ENCODE measurements around the gene LTBR.
A peak's percentile ranks its signal among the peaks of the same experiment; 100 is the strongest.

Gene LTBR

DNA sequence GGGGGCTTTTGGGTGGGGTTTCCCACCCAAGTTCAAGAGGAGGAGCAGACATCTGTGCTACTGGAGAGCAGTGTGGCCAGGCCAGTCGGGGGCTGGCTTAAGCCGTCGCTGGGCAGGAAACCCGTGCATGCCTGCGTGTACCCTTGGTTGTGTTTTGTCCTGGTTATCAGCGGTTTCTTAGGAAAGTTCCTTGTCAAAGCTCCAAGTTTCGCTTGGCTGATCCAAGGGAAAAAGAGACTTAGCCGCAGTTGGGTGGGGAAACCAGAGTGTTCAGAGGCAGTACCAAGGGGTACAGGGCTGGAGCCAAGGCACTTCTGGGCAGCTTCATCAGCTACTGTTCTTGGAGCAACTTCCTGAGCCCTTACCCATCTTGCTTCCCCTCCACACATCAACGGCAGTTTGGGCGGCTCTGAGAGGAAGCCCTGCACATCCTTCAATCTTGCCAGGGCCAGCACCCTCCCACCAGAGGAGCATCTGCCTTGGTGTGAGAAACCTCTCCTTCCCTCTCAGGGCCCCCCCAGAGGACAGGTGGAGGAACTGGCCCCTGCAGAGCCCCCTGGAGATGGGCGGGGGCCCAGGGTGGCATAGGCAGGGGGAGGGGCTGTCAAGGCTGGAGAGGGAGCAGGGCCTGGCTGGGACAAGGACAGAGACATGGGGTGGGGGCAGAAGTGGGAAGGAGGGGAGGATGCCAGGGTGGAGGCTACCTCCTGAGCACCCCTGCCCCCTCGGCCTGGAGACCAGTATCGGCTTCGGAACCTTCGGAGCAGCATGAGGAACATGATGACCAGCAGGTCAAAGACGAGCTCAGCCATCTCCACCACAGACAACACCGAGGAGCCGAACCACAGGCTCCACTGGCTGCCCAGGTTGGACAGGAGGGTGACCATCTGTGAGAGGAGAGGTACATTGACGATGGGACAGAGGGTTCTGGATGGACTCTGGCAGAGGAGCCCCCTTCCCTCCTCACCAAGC, 36.3 kb upstream of the LTBR start:
- no peak for DNase-seq

GRCh38 chr12:6351622-6352021, 32.3 kb upstream of the LTBR start:
- DNase-seq = no peak

DNA sequence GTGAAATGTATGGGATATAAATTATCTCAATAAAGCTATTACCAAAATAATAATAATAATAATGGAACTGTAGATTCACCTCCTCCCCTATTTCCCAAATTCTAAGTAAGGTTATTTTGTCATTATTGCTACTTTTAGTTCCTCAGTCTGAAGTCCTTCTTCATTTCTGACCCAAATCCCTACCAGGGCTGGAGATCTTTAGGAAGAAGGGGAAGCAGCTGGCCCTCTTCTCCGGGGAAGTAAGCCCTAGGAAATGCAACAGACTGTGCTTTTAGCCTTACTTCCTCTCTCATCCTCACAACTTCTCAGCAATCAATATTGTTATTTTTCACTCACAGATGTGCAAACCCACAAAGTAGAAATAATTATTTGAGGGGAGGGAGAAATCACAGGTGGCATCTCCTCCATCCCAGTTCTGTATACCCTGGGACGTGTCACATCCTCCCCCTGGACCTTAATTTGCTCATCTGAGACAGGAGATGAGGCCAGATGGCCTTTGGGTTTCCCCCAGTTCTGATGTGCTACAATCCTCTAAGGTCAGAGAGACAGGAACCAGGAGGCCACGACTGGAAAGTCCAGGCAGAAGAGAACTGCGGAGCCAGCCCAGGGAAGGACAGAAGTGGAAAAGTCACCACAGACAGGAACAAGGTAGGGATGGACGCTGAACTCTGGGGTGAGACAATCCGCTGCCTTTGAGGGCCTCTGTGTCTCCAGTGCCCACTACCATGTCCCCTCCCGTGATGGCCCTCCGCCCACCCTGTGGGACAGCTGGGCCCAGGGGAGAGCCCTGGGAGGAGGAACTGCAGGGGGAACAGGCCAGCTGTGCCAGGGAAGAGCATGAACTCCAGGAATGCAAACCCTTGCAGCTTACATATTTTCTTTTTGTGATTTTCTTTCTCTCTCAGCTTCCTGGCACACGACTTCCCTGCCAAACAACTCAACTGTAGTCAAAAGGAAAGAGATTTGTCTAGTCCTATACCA, 31.5 kb upstream of the LTBR start:
- no peak for DNase-seq

- no peak for DNase-seq
Observed at GRCh38 chr12:6354495-6355393, 29.2 kb upstream of the LTBR start.

GRCh38 chr12:6355491-6356373, 28.2 kb upstream of the LTBR start:
- no peak for DNase-seq

- DNase-seq = no peak
Observed at GRCh38 chr12:6356374-6356820, 27.6 kb upstream of the LTBR start.

- no peak for DNase-seq
Observed at GRCh38 chr12:6358881-6359280, 25.1 kb upstream of the LTBR start.

GRCh38 chr12:6360080-6360571, 23.8 kb upstream of the LTBR start:
- no peak for DNase-seq

- DNase-seq = no peak
Observed at GRCh38 chr12:6360578-6361490, 23.1 kb upstream of the LTBR start.

DNA sequence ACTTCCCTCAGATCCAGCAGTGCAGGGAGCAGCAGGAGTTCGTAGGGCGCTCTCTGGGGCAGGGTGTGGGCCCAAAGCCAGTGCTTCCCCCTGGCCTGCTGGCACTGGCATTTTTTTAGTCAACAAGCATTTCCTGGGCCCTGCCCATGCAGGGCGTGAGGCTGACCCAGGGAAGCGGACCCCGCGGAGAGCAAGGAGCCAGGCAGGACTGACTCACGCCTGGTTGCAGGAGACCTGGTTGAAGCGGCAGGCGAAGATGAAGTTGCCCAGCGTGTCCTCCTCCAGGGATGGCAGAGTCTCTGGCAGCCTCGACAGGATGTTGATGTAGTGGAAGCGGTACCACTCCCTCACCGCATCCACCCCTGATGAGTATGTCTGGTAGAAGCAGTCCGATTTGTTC, 22.1 kb upstream of the LTBR start:
- no peak for DNase-seq

DNA sequence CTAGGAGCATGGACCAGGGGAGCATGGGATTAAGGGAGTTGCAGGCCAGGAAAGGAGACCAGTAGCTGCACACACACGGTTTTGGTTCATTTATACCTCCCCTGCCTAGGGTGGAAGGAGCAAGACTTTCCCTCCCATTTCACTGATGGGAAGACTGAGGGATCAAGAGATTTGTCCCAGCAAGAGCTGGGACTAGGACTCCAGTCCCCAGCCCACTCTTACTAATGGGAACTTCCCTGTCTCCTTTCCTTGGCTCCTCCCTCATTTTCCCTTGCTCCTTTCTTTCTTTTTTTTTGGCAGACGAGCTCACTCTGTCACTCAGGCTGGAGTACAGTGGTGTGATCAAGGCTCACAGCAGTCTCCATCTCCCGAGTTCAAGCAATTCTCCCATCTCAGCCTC, 21.6 kb upstream of the LTBR start:
- no peak for DNase-seq

DNA sequence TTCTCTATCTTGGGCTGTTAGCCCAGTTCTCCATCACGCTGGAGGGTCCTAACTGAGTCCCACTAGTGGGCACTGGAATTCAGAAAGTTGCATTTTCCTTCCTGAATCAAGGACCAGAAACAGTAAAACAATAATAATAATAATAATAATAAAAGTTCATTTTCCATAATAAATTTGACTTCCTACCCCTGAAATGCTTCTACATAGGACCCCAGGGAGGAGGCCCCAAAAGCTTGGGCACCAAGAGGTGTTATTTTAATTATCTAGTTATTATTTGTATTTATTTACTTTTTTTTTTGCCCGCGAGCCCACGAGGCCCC, 21.0 kb upstream of the LTBR start:
- DNase-seq = no peak

DNA sequence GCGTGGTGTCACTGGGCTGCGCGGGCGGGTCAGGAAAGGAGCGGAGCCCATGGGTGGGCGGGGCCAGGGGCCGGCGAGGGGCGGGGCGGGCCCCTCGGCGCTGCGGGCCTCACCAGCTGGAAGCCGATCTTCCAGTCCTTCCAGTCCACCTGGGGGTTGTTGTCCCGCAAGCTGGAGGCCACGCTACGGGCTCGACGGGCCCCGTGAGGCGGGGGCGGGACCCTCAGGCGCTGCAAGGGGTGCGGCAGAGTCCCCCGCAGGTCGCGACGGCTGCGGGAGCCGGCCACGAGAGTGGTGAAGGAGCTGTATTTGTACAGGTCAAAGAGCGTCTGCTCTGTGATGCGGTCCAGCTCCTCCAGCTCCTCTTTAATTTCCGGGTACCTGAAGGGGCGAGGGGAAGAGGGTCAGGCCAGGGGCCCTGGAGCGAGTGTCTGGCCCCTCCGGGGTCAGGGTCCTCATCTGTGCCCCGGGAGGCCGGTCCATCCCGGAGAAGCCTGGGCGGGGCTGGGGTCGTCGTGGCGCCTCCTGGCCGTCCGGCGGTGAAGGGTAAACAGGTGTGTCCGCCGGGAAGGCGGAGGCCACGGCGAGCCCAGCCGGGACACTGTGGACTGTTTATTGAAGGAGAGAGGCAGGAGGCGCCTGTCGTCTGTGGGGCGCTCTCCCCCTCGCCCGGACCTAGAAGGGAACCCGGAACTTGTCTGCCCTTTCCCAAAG, 20.5 kb upstream of the LTBR start:
- DNase-seq = peak; percentile 33

DNA sequence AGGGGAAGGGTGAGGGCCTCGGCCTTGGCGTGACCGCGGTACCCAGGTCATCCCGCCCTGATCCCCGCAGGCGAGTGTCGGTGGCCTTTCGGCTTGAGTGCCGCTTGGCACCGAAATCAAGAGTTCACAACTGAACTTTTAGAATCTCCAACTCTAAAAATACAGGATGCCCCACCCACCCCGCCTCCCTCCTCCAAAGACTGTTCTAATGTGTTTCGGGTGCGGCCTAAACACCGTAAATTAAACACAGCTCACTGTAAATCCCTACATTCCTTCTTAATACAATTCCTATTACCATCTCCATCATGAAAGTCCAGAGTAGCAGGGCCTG, 20.0 kb upstream of the LTBR start:
- no peak for DNase-seq

DNA sequence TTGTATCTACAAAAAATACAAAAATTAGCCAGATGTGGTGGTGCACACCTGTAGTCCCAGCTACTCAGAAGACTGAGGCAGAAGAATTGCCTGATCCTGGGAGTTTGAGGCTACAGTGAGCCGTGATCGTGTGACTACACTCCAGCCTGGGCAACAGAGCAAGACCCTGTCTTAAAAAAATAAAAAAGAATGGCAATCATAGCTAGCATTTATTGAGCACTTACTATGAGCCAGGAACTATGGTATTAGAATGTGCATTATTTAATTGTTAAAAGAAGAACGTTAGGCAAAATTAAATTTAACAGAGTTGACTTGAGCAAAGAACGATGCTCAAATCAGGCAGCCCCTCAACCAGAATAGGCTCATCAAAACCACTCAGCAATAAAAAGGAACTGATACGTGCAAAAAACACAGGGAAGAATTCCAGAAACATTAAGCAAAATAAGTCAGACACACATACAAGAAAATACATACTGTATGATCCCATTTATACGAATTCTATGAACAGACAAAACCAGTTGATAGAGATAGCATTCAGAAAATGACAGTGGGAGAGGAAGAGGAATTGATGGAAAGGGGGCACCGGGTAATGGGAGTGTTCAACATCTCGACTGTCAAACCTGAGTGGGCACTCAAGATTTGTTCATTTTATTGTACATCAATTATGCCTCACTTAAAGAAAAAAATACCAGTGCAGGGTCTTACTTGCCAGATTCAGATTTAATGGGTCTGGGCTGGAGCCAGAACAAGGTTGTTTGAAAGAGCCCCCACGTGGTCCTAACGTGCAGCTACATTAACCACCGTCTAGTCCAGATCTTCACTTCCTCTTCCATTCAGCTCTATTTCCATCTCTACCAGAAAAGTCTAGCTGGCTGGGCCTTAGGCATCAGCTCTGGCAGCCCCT, 16.6 kb upstream of the LTBR start:
- peak; percentile 26 for DNase-seq

GRCh38 chr12:6367969-6368892, 15.7 kb upstream of the LTBR start:
- no peak for DNase-seq

DNA sequence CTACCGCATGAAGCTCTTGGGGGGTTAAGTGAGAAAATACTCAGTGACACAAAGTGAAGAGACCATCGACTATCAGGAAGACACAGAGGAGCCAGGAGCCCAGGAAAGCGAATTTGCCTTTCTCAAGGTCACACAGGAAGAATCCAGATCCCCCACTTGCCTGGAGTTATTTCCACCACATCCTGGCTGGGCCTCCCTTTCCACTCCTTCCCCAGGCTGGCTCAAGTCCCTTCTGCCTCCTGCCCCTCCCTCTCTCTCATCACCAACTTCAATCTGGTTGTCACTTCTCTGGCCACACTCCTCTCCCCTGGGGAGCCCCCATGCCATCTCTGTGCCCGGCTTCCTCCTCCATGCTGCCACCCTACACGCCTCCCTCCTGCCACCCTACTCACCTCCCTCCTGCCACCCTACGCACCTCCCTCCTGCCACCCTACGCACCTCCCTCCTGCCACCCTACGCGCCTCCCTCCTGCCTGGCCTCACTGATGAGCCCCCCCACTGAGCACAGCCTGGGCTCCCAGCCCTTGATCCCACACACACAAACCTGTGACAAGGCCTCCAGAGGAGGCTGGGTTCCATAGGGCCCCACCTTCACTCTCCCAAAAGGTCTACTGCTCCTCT, 14.9 kb upstream of the LTBR start:
- no peak for DNase-seq
